NK-92 (cell line): ENCODE data around the gene PNPLA2.

Source experiments
- DNase-seq: peaks from one replicate; lab custom pipeline; 2025; ENCODE audit not compliant: unreplicated experiment; lab: John Stamatoyannopoulos, UW

The PNPLA2 gene

DNA sequence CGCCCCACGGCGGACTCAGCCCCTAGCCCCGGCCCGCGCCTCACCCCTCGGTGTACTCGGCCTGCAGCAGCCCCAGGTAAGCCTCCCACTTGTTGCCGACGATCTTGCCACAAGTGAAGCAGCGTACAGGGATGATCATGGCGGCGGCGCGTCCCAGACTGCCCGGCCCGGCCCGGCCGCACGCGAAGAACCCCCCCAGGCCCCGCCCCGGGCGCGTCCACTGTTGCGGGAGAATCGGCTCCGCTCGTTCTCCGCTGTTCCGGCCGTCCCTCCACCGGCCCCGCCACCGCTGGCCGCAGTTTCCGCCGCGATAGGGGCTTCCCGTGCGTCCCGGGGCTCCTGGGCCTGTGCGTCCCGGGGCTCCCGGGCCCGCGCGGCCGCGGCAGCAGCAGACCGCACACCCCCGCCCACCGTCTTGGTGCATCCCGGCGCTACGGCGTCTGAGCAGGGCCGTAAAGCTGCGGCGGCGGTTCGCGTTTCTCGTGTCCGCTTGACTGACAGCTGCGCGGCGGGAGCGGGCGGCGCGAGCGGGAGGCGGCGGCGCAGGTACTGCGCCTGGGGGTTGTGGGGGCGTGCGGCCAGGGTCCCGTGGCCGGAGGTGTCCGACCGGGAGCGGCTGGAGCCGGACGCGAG is 23.8 kb downstream of the PNPLA2 start, which contains the start of the genes POLR2L and TSPAN4:
POLR2L (minus strand) TSS at position 160 of the 633 bp plus-strand sequence; CDS start at position 139, 21 bp downstream.
TSPAN4 (plus strand) TSS at position 483 of the 633 bp plus-strand sequence. CDS start 7,453 bp downstream, outside the sequence.
- no peak for DNase-seq

DNA sequence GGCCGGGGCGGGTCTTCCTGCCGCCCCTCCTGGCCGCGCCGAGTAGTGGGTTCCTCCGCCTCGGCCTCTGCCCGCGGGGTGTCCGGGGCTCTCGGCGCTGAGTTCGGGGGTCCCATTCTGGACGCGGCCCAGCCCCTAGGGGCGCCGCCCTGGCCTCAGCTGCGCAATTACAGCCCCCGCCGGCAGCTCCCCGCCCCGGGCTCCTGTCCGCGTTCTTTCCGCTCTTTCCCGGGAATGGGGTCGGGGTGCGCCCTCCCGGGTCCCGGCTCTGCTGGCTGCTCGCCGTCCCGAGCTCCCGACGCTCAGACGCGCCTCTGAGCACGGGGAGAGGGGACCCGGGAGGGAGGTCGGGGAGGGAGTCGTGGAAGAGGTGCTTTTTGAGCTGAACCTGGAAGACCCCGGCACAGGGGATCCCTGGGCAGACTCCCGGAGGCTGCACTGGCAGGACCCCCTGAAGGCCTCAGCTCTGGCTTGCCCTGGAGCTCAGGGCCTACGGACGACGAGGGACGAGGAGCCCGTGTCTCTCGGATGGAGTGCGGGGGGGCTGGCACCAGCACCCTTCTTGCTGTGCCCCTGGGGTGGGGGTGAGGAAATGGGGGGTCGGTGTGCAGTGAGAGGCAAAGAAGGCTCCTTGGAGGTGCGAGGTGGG is 24.5 kb downstream of the PNPLA2 start:
- DNase-seq = no peak

DNA sequence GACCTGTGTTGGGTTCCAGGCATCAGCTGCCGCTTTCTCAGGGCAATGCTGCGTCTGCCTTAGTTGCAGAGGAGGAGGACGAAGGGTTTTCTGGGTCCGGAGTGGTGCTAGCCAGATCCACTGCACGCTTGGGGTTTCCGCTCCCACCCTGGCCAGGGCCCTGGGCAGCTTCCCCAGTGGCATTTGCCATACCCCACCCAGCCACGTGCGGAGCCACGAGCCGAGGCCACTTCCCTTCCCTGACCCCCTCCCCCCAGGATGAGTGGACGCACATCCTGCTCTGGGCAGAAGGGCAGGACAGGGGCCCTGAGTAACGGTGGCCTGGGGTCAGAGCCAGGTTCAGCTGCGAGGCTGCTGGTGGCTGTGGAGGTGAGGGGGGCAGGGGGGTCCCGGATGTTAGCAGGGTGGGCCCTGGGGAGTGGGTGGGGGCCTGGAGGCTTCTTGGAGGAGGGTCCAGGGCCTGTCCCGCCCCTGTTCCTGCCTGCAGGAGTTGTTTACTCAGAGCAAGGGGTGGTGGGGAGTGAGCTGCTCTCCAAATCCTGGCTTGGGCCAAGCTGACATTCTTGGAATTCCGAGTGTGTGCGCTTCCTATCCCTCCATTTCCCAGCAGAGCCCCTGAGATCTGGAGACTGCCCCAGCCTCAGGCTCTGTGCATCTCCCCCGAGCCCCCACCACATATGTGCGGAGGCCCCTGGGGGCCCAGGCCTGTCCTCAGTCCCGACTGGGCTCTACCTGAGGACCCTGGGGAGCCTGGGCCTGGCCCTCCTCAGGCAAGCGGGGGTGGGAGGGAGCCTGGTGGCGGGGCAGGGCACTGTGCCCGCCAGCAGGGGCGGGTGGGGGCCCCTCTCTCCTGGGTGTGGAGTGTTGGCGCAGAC is 25.3 kb downstream of the PNPLA2 start:
- DNase-seq = no peak

DNA sequence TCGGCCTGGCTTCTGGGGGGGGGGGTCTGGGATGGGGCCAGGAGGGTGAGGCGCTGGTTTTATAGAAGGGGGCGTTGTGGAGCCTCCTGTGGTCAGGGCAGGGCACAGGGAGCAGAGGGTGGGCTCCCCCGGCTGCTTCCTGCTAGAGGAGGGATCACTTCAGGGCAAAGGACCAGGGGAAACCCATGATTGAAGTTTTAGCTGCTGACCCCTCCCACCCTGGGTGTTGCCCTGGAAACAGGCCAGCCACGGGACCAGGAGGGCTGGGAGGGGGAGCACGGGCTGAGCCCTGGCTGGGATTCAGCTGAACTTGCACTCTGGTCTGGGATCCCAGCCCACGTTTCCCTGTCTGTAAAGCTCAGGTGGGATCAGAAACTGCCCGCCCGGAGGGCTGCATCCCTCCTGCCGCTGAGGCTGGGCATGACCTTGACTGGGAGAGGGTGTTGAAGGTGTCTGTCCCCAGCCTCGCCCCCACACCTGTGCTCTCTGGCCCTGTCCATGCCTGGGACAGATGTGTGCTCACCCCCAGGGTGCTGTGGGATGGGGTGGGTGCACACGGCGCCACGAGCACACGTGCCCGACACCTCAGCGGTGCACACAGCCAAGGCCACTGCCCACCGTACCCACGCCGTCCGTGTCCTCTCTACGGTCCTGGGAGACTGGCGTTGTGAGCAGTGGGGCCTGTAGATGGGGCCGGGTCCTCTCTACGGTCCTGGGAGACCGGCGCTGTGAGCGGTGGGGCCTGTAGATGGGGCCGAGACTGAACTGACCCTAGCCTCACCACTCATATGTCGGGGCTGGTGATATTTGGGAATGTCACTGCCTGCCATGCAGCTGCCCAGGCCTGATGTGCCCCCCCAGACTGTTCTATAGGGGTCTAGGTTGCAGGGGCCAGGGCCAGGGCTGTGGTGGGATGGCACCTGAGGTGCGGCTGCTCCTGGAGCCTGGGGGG is 26.3 kb downstream of the PNPLA2 start:
- no peak for DNase-seq

DNA sequence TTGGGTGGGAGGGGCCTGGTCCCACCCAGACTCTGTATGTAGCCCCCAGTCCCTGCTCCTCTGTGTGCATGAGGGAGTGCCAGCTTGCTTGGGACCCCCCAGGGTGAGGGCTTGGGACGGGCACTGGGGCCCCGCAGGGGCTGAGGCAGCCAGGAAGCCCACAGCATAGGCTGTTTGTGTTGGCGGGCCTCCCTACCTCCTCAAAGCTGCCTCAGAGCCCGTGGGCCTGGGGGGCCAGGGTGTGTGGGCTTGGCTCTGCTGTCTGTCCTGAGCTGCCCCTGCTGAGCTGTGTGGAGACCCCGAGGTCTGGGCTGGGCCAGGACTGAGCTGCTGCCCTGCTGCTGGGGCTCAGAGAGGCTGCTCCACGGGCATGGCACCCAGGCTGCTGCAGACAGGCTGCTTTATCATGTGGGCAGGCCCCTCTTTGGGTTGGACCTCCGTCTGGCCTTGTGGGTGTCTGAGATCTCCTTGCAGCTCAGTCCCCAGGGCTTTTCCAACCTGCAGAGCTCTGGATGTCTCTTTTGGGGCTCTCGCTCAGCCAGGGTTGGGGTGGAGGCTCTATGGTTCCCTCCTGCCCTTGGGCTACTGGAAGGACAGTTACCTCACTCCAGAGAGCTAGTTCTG is 27.3 kb downstream of the PNPLA2 start:
- DNase-seq = no peak

DNA sequence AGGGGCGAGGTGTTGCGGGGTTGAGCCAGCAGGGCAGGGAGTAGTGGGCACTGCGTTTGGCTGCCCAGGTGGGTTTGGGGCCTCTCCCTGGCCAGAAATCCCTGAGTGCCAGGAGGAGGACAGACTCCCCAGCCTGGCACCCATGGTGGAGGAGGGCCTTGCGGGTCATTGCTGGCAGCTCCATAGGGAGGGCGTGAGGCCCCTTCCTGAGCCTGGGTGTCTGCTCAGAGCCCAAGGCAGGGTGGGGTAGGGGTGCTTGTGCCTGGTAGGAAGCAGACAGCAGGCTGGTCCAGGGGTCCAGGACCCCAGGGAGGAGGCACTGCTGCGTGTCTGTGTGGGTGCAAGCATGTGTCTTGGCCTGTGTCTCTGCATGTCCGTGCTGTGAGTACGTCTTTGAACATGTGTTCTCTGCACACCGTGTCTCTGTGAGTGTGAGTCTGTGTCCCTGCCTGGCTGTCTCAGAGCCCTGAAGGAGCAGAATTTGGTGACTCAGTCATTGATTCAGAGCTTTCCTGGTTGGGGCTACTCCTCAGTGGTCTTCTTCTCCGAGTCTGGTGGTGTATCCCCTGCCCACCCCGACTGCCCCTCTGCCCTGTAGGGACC is 27.9 kb downstream of the PNPLA2 start:
- DNase-seq = no peak

DNA sequence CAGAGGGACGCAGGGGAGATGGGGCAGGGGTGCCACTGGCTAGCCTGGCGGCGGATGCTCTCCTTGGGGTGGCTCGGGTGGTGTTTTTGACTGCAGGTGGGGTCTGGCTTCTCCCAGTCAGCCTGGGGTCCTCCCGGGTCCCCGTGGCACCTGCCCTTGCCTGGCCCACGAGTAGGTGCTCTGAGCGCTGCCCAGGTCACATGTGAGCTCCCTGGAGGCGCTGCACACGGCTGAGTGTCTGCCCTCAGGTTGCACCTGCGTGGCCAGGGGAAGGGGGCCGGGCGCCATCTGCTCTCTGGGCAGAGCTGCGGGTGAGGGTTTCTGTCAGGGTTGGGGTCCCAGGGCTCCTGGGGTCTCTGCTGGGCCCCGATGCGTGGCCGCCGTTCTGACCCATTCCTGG is 29.2 kb downstream of the PNPLA2 start:
- no peak for DNase-seq

DNA sequence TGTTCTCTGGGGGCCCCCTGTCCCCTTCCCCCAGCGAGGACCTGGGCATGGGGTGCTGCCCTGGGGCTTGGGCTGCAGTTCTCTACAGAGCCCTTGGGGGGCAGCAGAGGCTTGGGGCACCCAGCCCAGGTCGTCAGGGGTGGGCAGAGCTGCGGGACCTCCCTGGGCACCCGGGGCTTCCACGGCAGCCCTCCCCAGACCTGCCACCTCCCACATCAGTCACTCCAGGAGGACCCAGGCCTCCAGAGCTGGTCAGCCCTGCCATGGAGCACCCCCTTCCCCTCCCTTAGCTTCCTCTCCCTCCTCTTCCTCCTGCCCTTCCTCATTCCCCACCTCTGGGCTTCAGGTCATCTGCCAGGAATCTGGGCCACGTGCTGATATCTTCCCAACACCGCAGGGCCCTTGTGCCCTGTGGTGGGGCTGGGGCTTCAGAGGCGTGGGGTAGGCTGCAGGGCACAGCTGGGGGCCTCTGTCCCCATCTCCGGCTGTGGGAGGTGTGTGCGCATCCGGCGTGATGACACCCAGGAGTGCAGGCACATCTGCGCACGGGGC is 29.7 kb downstream of the PNPLA2 start:
- DNase-seq = no peak

DNA sequence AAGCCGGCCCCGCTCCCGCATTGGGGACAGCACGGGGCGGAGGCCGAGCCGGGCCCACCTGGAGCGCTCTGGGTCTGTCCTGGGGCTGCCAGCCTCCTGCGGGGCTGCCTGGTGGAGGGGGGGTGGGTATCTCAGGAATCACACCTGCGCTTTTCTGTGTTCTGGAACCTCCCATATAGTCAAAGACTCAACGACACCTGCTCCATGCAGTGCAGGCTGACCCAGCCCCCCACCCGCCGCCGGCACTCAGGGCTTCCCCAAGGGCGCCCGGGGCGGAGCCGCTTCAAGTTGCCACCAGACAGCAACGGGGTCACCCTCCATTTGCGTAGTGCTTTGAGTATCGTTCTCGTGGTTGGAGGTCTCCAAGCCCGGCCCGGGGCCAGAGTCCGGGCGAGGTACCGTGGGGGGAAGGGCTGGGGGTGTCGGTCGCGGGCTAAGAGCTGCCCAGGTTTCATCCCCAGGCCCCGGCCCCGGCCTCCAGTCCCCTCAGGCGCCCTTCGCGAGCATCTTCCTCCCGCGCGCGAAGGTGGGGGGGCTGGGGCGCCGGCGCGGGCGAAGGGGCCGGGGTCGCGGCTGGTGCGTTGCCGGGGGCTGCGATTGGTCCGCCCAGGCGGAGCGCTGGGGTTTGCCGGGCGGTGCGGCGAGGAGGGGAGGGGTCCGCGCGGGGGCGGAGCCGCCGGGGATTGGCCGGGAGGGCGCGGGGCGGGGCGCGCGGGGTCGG is 30.6 kb downstream of the PNPLA2 start:
- DNase-seq = no peak

DNA sequence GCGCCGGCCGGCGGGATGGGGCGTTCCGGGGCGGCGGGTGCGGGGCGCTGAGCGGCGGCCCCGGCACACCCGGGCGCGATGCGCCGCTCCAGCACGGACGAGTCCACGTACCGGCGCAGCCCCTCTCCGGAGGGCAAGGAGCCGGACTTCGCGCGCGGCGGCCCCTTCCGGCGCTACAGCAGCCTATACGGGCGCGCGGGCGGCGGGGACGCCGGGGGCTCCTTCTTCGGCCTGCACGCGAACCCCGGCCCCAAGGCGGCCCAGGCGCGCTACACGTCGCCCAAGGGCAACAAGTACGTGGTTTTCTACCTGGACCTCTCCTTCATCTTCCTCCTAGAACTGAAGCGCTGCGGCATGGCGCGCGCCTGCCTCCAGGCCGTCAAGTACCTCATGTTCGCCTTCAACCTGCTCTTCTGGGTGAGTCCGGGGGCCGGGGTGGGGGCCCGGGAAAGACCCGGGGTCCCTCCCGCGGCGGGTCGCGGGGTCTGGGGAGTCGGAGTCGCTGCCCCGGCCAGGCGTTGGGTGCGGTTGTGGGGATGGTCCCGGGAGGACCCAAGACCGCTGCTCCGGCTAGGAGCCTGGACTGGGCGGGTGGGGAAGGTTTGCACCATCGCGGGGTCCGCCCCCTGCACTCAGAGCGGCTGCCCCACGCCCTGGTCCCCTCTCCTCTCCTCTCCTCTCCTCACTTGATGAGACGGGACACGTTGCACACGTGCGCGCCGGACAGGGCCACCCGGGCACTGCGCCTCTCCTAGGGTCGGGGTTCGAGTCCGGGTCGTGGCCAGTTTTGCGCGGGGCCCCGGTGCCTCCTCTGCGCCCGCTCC is 31.4 kb downstream of the PNPLA2 start:
- DNase-seq = no peak

DNA sequence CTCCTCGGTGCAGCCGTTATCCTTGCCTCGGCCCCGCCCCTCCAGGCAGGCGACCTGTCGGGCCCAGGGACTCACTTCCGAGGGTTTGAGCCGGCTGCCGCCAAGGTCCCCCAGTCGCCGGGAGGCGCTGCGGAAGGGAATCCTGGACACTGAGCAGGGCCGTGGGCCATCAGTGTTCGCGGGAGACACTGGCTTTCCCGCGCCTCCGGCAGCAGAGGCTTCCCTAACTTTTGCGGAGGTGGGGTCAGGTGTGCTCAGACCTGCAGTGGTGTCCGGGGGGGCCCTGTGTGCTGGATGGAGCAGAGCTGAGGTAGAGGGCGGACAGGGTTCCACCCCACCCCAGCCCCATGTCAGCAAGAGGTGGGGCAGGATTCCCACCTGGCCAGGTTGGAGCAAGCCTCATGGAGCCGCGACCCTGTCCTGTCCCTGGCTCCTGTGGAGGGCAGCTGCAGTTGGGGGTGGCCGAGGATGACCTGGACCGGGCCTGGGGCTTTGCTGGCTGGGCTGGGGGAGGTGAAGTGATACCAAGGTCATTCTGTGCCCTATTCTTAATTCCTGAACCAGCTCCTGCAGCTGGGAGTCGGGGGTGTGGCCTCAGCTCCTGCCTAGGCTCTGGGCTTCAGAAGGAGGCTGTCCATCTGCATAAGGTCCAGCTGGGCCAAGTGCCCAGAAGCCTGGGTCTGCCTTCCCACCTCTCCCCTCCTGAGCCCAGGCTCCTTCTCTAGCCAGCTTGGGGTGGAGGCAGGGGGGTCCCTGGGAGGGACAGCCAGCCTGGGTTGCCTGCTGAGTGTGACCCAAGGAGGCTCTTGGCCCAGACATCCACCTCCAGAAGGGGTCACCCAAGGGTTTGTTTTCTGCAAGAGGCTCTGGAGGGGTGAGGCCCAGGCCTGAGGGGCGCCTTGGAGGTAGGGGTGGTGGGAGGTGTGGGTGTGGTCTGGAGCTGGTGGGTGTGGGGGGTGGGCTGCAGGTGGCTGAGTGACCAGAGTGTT is 32.4 kb downstream of the PNPLA2 start:
- no peak for DNase-seq

DNA sequence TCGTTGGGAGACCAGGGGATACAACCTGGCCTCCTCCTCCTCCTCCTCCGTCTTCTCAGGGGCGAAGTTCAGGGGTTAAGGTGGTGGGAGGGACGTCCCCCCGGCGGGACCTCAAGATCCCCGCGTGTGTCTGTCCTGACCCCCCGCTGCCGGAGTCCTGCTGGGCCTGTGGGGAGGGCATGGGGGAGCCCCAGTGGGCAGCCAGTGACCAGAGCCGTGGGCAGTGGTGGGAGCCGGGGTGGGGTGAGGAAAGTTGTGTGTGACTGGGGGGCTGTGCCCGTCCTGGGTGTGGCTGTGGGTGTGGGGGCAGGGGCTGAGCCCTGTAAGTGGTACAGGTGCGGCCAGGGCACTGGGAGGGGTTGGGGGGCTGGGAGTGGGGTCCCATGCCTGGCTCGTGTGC is 34.0 kb downstream of the PNPLA2 start:
- DNase-seq = no peak

DNA sequence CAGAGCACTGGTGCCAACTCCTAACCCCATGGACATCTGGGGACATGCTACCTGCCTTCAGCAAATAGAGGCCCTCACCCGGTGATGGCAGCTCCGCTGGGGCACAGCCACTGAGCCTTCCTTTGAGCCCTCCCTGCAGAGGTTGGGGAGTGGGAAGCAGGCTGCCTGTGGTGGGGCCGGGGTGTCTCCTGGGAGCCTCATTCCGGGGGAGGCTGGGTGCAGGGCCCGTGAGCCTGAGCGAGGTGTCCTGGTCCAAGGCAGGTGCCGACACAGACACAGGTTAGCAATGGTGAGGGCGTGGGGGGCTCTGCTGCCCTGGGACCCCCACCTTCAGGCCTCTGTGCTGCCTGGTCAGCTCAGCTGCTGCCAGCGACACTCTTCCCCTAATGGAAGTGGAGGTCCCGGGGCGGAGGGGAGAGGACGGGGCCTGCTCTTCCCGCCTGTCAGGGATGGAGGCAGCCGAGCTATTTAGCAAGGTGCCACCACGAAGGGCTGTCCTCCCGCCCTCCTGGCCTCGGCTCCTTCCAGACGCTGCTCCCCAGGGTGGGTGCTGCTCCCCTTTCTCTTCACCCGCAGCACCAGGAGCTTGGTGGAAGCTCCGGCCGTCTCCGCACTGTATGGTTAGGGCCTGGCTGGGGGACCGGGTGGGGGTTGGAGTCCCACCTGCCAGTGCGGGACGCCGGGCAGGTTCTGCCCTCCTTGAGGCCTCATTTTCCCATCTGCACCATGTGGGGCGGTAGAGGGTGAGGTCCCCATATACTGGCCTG is 35.2 kb downstream of the PNPLA2 start:
- no peak for DNase-seq

DNA sequence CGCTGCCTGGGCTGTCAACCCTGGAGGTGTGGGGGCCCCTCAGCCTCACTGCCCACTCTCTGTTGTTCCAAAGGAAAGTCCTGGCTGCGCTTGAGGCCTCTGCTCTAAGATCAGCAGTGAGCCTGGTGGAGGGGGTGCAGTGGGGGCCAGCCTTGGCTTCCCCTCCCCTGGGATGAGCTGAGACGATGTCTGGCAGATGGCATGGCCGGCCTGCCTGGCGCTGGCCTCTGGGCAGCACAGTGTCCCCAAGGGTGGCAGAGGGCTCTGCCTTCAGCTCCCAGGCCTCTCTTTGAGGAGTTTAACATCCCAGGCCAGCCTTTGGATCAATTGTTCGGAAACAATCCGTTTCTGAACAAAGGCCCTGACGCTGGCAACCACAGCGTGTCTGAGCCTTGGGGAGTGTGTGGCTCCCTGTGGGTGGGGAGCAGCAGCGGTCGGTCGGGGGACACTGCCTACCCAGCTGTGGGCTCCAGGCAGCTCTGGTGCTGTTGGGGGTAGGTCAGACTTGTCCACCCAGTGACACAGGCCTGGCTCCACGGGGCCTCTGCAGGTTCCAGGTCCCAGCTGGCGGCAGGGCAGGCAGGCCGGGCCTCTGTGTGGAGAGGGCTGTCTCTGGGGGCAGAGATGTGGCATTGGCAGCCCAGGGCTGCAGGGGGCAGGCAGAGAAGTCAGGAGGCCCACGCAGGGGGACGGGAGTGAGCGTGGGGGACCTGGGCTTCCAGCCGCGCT is 36.1 kb downstream of the PNPLA2 start:
- DNase-seq = no peak

DNA sequence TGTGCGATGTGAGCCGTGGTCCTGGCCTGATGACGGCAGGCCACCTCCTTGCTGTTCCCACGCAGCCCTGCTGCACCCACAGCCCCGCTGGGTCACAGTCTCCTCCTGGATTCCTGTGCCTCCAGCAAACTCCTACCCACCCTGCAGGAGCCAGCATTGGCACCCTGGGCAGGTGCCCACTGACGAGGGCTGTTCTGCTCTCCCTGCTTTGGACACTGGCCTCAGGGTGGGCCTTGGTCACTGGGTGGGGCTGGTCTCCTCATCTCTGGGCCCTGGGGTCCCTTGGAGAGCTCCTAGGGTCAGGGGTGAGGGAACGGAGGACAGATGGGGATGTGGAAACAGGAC is 36.6 kb downstream of the PNPLA2 start:
- no peak for DNase-seq

DNA sequence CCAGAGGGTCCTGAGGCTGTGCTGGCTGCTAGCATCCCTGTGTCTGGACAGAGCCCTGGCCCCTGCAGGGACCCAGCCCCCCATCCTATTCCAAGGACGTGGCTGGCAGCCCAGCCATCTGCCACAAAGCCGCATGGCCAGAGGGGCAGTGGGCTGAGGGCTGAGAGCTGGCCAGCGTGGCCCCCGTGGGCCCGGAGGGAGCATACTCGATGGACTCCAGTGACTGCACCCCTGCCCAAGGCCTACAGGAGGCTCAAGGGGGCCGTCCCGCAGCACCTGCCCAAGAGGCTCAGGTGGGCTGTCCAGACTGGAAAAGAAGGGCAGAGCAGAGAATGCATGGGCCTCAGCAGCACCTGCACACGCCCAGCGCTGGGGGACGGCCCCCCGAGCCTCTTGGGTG is 37.1 kb downstream of the PNPLA2 start:
- DNase-seq = no peak
